ENCODE measurements around the gene BICD1.
"Not testable (repeated sequence)": the region's sequence is repeated elsewhere in the genome, so short reads cannot be mapped to it uniquely, and the experiment has no call there.

Gene BICD1

DNA sequence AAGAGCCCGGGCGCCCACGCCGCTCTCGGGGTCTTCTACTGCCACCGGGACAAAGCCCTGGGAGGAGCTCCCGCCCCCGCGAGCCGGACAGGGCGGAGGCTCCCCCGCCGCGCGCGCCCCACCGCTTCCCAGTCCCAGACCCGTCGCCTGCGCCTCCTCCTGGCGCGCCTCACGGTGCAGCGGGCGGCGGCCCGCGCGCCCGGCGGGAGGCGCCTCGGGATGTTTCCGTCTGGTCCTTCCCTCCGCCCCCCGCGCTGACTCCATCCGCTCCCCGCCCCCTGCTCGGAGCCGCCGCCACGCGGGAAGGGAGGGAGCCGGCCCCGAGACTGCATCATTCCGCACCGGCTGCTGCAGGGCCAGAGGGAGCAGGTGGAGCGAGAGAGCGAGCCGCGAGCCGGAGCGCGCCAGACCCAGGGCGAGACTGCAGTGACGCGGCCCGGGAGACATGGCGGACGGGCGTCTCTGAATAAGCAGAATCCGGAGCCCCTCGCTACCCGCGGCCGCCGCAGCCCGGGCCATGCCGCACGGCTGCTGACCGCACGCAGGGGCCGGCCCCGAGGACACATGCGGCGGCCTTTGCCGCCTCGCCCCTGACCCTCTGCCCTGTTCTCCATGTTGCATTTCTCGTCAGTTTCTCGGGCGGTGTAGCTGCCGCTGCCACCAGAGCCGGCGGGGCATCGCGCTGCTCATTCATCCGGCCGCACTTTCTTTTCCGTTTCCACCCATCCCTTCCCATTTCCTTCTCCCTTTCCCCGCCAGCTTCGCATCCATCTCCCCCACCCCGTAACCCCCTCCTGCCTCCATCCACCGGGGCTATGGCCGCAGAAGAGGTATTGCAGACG lies at the start of gene BICD1:
Gene BICD1 (plus strand): TSS at position 331 of the 842 bp plus-strand sequence. CDS start 485 bp downstream, at position 816.
- peak; percentile 76 for DNase-seq

DNA sequence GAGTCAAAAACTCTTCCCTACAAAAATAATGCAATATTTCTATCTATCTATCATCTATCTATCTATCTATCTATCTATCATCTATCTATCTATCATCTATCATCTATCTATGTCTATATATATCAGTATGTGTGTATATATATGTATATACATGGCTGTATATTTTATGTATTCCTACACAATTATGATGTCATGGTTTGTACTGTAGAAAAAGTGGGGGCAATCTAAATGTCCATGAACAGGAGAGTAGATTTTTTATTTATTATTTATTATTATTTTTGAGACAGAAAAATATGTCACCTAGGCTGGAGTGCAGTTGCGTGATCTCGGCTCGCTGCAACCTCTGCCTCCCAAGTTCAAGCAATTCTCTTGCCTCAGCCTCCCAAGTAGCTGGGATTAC lies 45.6 kb upstream of the BICD1 start:
- DNase-seq = no peak

DNA sequence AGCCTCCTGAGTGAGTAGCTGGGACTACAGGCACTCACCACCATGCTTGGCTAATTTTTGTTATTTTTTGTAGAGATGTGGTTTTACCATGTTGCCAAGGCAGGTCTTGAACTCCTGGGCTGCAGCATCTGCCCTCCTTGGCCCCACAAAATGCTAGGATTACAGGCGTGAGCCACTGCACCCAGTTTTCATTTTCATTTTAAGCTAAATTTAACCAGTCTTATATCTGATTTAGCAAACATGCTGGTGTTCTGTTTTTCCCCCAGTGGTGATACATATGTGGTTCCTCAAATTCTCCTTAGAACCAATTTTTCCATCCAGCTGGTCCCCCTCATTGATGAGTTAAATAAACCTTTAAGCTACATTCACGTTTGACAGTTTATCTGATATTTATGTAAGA lies 43.8 kb upstream of the BICD1 start:
- no peak for DNase-seq

DNA sequence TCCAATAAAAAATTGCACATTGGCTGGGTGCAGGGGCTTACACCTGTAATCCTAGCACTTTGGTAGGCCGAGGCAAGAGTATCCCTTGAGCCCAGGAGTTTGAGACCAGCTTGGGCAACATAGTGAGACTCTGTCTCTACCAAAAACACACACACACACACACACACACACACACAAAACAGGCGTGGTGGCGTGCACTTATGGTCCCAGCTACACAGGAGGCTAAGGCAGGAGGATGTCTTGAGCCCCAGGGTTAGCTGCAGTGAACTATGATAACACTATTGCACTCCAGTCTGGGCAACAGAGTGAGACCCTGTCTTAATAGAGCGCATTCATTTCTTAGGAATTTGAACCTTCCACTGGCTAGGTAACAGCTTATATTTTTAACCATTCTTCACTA lies 42.9 kb upstream of the BICD1 start:
- DNase-seq = no peak

DNA sequence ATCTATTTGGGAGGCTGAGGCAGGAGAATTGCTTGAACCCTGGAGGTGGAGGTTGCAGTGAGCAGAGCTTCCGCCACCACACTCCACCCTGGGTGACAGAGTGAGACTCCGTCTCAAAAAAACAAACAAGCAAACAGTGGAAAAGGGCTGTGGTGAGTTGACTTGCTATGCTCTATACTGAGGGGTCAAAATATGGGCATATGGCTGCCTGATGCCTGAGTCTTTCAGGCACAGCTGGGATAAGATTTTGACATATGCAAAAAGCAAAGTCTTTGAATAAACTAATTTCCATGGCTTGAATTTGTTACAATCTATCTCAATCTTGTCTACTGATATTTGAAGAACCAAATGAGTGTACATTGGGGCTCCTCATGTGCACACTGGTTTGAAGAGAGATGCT lies 40.4 kb upstream of the BICD1 start:
- DNase-seq = no peak

DNA sequence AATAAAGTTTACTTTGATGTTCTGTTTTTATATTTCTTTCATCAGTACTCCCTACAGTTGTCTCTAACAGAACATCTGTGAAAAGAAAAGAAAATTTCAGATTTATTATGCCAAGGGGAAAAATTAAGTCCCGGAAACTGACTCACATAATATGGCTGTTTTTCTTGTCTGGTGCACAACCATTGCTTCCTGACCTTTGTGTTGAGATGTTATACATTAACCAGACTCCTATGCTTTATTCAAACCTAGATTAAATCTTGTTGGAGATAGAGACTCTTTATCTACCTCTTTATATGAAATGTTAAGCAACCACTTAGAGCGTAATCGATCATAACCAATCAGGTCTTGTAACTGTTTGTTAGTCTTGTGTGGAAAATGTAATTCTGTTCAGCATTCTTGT lies 37.6 kb upstream of the BICD1 start:
- DNase-seq = no peak

DNA sequence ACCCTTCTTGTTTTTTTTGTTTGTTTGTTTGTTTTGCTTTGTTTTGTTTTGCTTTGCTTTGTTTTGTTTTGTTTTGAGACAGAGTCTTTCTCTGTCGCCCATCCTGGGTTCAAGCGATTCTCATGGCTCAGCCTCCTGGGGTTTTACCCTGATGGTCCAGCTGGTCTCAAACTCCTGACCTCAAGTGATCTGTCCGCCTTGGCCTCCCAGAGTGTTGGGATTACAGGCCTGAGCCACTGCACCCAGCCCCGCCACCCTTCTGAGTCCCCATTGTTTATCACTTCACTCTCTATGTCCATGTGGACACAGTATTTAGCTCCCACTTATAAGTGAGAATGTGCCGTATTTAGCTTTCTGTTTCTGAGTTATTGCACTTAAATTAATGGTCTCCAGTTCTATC lies 36.9 kb upstream of the BICD1 start:
- DNase-seq = no peak

DNA sequence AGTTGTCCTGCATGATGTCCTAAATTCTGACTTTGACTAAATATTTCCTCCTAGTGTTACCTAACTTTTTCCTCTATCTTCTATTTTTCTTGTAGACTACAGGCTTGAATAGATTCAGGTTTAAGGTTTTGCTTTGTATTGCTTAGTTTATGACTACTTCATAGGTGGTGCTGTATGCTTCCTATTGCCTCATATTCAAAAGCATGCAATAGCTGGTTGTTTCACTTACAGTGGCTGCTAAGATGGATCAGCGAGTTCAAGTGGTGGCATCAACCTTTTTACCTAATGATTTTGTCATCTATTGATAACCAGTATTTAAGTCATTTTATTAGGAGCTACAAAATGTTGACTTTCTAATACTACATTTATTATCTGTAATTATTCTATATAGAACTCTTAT lies 36.3 kb upstream of the BICD1 start:
- DNase-seq = no peak

DNA sequence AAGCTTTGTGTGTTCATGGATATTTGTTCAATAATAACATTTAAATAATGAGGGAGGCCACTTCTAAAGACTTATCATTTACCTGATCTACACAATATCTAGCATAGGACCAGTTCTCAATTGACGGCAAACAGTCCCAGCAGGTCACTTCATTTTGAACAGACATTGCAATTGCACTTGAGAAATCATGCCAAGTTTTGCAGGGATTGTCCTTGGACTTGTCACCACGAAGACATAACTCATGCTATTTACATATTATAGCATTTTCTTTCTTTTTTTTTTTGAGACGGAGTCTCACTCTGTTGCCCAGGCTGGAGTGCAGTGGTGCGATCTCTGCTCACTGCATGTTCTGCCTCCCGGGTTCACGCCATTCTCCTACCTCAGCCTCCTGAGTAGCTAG lies 34.5 kb upstream of the BICD1 start:
- DNase-seq = no peak

DNA sequence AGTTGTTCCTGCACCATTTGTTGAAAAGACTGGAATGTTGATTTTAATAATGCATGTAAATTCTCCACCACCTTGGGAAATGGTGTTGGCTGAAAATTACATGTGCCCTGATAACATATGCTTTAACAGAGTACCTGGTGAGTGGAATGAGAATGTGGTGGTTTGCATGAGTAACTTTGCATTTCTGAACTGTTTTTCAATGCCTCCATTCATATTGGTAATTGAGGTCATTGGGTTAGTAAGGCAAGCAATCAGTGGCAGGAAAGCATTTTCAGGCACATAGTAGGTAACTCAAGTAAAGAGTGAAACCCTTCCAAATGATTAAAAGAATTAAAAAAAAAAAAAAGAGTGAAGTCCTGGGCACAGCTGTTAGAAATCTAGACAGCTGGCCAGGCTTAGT lies 32.2 kb upstream of the BICD1 start:
- no peak for DNase-seq

DNA sequence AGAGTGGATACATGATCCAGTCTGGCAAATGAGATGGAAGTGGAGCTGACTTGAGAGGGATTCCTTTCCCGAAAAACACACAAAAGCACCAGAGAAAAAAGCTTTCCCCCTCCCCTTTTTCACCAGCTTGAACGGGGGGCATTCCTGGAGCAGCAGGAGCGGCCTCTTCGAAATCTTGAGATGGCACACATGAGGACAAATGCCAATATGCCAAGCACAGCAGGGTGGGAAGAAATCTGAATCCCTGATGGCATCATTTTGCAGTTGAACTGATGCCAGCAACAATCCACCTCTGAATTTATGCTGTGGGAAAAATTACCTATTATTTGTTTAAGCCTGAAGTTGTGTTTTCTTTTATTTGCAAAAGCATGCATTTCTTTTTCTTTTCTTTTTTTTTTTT lies 29.7 kb upstream of the BICD1 start:
- no peak for DNase-seq

DNA sequence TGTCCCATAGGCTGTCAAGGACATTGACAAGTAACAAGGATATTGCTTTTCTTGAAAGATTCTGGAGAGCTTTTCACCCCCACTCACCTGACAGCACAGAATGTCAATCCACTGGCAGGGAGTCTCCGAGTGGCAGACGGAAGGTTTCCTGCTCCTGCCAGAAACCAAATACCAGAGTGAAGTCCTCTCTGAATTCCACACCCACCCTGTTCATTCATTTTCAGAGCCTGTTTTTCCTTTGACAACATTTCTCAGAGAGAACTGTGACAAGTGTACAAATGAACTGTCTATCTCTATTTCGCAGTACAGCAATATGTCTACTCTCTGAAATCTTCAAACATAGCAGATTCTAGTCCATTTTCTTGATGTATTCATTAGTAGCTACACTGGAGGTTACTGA lies 26.2 kb upstream of the BICD1 start:
- no peak for DNase-seq

DNA sequence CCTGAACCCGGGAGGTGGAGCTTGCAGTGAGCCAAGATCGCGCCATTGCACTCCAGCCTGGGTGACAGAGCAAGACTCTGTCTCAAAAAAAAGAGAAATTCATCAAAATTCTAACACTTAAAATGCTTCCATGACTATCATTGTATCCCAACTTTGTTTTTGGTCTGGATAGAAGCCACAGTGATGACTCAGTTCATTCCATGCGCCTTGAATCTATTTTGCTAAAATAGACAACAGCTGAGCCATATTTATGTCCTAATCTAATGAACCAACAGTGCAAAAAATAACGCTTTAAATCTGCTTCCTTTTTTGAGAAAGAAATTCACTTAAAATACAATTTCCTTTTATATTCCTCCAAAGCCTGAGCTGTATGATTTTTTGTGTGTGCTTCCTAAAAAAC lies 23.2 kb upstream of the BICD1 start:
- DNase-seq = no peak

DNA sequence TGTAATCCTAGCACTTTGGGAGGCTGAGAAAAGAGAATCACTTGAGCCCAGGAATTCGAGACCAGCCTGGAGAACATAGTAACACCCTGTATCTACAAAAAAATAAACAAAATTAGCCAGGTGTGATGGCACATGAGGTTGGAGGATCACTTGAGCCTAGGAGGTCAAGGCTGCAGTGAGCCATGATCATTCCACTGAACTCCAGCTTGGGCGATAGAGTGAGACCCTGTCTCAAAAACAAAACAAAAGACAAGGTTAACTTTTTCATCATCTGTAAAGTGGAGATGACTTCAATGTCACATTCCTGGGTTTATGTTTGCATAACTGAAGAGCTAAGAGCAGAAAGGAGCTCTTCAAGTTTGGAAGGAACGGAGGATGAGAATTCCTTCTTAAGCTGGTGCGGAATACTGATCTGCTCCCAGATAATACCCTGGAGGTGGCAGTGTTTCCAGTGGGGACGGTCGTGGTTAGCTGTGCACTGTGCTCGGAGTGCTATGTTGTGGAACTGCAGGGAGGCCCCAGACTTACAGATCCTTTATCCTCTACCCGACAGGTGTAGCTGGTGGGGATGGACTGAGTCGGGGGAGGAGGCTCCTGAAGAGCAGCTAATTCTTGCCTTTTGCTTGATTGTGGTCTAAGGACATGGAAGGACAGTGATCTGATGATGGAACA lies 22.5 kb upstream of the BICD1 start:
- no peak for DNase-seq

DNA sequence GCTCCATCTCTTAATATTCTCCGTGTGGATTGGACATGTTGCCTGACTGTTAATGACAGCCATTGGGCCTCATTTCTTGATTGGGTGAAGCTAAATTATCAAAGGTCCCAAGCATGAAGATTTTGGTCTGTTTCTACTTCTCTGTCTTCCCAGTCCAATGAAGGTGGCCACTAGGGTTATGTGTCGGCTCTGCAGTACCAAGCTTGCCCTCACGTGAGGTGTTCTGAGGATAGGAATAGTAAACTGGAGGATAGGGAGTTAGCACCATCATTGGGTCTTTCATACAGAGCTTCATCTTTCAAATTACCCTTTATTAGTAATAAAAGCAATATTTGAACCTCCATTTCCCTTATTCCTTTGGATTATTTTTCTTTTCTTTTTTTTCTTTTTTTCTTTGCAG lies 21.9 kb upstream of the BICD1 start:
- DNase-seq = no peak

DNA sequence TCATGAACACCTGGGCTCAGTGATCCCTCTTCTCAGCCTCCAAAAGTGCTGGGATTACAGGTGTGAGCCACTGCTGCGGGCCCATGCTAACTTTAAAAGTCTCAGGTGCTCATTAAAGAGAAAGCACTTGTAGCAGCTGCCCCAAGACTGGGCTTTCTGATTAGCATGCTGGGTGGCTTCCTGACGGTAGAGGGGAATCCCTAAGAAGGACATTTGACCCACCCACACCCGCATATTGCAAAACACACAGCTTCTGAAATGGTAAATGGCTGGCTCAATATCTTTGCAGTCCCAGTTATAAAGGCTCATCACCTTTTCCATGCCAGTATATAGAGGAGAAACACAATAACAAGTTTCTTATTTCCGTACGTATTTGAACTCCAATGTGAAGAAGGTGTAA lies 19.3 kb upstream of the BICD1 start:
- no peak for DNase-seq

DNA sequence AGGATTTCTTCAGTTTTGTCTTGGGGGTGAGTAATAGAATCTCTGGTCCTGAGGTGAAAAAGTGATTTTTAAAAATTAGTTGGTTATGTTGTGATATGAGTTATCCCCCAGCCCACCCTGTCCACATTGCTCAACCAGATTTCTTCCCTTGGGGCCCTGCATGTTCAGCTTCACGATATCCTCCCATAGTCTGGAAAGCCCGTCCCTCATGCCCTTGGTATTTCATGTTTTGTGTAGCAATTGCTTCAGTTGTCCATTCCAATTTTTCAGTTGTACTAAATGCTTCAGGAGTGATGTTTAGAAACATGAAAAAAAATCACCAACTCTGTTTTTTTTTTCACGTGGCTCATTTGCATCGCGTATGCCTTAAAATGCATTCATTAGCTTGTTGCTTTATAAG lies 17.5 kb upstream of the BICD1 start:
- no peak for DNase-seq

DNA sequence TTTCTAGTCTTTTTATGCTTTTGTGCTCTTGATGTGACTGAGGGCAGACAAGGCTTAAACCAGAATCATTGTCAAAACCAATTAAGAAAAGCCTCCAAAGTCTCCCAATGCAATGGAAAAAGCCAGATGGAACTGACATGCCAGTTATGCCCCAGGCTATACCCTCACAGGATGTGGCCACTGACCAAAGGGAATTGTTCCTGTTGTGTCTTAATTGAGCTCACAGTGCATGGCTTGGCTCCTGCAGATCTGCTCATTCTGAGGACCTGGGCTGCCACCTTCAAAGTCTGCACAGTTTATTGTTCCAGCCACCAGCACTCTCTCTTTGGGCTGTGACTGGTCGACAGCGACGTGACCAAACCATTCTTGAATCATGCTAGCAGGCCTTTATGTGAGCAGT lies 17.1 kb upstream of the BICD1 start:
- DNase-seq = no peak

DNA sequence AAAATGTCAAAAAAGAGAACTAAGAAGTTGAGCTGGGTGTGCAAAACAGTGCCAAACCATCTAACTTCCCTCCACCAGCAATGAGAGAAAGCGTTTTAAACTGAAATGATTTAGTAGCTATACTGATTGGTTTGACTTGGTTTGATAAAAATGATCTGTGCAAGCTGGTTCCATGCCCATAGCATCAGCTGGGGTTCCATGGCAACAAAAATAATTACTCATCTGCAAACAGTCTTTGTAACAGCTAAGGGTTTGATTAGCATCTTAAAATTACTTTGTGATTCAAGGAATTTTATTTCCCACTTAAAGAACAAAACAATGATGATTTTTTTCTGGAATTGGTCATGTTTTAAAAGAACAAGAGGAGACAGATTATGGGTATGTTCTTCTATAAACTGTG lies 15.0 kb upstream of the BICD1 start:
- DNase-seq = no peak

DNA sequence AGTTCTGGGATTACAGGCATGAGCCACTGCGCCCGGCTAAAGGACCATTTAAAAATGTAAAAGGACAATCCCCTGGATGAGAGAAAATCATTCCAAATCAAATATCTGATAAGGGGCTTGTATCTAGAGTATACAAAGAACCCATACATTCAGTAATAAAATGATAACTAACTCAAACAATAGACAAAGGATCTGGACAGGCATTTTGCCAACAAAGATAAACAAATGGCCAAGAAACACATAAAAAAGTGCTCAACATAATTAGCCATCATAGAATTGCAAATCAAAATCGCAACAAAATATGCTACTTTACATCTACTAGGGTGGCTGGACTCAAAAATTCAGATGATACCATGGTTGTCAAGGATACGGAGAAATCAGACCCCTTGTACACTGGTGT lies 8.5 kb upstream of the BICD1 start:
- DNase-seq = no peak

DNA sequence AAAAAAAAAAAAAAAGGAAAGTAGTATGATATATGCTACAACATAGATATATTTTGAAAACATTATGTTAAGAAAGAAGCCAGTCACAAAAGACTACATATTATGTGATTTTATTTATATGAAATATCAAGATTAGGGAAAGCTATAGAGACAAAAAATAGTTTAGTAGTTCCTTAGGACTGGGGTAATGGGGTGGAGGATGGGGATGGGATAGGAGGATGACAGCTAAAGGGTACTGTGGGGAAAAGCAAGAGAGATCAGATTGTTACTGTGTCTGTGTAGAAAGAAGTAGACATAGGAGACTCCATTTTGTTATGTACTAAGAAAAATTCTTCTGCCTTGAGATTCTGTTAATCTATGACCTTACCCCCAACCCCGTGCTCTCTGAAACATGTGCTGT lies 7.4 kb upstream of the BICD1 start:
- DNase-seq = not testable (repeated sequence)

DNA sequence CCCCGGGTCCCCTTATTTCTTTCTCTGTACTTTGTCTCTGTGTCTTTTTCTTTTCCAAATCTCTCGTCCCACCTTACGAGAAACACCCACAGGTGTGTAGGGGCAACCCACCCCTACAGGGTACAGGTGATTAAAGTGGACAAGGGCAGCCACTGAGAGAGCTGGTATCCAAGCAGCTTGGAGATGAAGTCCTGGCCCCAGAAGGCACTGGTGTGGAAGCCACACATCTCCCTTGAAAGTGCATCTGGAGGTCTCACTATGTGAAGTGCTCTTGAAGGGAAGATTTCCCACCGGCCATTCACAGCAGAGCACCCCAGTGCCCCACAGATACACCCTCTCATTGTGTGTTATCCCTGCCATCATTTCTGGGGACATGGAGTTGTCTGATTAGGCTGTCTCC lies 6.3 kb upstream of the BICD1 start:
- no peak for DNase-seq

DNA sequence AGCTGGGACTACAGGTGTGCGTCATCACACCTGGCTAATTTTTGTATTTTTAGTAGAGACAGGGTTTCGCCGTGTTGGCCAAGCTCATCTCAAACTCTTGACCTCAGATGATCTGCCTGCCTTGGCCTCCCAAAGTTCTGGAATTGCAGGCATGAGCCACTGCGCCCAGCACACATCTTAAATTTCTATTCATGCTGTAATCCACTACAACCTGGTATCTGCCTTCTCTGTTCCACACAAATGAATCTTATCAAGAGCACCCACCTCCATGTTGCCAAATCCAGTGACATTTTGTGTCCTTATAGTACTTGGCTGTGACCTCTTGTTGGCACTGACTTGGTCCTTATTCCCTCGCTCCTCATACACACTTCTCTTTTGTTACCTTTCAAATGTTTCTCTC lies 5.8 kb upstream of the BICD1 start:
- no peak for DNase-seq

DNA sequence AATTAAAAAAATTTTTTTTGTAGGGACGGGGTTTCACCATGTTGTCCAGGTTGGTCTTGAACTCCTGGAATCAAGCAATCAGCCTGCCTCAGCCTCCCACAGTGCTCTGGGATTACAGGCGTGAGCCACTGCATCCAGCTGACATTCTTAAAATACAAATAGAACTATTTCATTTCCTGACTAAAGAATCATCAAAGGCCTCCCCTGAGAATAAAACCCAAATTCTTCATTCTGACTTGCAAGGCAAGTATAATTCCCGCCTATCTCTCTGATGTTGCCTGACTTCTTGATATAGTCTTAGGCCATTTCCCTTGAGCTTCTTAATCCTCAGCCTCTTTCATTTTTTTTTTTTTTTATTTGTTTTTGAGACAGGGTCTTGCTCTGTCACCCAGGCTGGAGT lies 4.4 kb upstream of the BICD1 start:
- no peak for DNase-seq

Measured in activated CD4-positive, CD25-positive, alpha-beta regulatory T cell treated with anti-CD3 and anti-CD28 coated beads, Interleukin-2, amount 50 U/mL, for 72 hours (primary cell).